Activated naive CD4-positive, alpha-beta T cell (primary cell): ENCODE measurements around the gene CENPT.
"Not testable (repeated sequence)": the region's sequence is repeated elsewhere in the genome, so short reads cannot be mapped to it uniquely, and the experiment has no call there.

Experiments
- DNase-seq, 4 experiments: peaks; one replicate each; lab custom pipeline; 2025; lab: John Stamatoyannopoulos, UW

CENPT gene

GRCh38 chr16:67877064-67877463 is 29.6 kb upstream of the CENPT start:
- DNase-seq, result no peak

GRCh38 chr16:67874372-67874771 is 26.9 kb upstream of the CENPT start:
- DNase-seq, result no peak

- DNase-seq, result no peak
Measured at GRCh38 chr16:67873435-67874370, 26.2 kb upstream of the CENPT start.

GRCh38 chr16:67872631-67873434 is 25.3 kb upstream of the CENPT start, which contains the start of gene EDC4:
Gene EDC4, plus strand, starts transcription at chr16:67873052. Its CDS starts 210 bp downstream, at chr16:67873262.
- peak; percentile 42 to 83 (median 74) for DNase-seq

- DNase-seq, result no peak
Measured at GRCh38 chr16:67872131-67872630, 24.7 kb upstream of the CENPT start.

- DNase-seq, result no peak
Measured at GRCh38 chr16:67871256-67871655, 23.8 kb upstream of the CENPT start.

- no peak for DNase-seq
Measured at GRCh38 chr16:67869653-67870052, 22.2 kb upstream of the CENPT start.

GRCh38 chr16:67868290-67868689 is 20.8 kb upstream of the CENPT start:
- DNase-seq, result no peak

- no peak for DNase-seq
Measured at GRCh38 chr16:67865318-67865717, 17.8 kb upstream of the CENPT start.

GRCh38 chr16:67864594-67864993 is 17.1 kb upstream of the CENPT start:
- DNase-seq, result no peak

GRCh38 chr16:67864044-67864443 is 16.6 kb upstream of the CENPT start:
- not testable (repeated sequence) for DNase-seq

GRCh38 chr16:67862623-67863583 is 15.4 kb upstream of the CENPT start:
- DNase-seq, result no peak

- DNase-seq, result no peak
Measured at GRCh38 chr16:67861877-67862276, 14.4 kb upstream of the CENPT start.

GRCh38 chr16:67860589-67861398 is 13.3 kb upstream of the CENPT start:
- no peak for DNase-seq

- no peak for DNase-seq
Measured at GRCh38 chr16:67858500-67858899, 11.0 kb upstream of the CENPT start.

GRCh38 chr16:67857547-67858233 is 10.2 kb upstream of the CENPT start:
- DNase-seq, result no peak

GRCh38 chr16:67856927-67857546 is 9.5 kb upstream of the CENPT start:
- DNase-seq, result no peak

GRCh38 chr16:67855789-67856188 is 8.3 kb upstream of the CENPT start:
- DNase-seq, result no peak

GRCh38 chr16:67853670-67854069 is 6.2 kb upstream of the CENPT start:
- DNase-seq, result no peak

GRCh38 chr16:67848118-67848517 is 625 bp upstream of the CENPT start:
- no peak for DNase-seq
